GM18519 (cell line): Measurements from ENCODE around the gene LPAR5.
"Not testable (repeated sequence)": the region's sequence is repeated elsewhere in the genome, so short reads cannot be mapped to it uniquely, and the experiment has no call there.

Experiments
- ATAC-seq: cut with Tn5 transposase; IDR thresholded peaks from one replicate; pipeline ENCODE4 v1.9.1; 2021; ENCODE audit warnings: mild to moderate bottlenecking, moderate library complexity; ENCODE audit not compliant: unreplicated experiment, low FRiP score

The LPAR5 gene

GRCh38 chr12:6608592-6609281 is 27.0 kb downstream of the LPAR5 start:
- ATAC-seq = no peak

- no peak for ATAC-seq
These were observed 27.8 kb downstream of the LPAR5 start for GRCh38 chr12:6607751-6608591.

DNA sequence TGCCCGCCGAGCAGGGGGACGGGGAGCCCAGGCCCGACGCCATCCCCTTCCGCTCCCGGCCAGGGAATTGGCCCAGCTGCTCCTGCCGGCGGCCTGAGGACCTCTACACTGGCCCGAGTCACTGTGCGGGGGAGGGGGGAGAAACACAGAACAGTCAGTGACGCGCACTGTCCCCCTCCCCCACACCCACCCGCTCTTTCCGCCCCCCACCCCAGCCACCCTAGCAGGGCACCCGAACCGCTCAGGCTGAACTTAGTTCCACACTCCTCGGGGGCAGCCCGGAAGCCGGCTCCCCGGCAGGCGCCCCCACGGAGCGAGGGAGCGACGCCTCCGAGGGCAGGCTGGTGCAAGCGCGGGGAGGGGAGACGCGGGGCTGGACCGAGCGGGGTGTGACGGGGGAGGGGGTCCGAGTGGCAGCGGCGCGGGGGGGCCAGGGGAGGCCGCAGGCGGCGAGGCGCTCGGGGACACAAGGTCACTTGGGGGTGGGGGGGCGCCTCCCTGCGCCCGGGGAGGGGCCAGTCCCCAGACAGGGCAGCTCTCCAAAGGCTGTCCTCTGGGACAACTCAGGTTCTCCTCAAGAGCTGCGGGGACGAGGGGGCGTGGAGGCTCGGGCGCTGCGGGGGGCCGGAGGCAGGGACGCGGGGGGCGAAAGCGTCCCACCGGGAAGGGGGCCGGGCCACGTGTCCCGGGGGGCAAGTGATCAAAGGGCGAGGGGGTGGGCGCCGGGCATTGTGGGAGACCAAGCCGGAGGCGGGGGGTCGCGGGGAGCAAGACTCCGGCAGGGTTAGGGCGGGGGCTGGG is 29.2 kb downstream of the LPAR5 start:
- ATAC-seq = no peak

GRCh38 chr12:6605421-6606330 is 30.1 kb downstream of the LPAR5 start:
- no peak for ATAC-seq

- no peak for ATAC-seq
These were observed 31.3 kb downstream of the LPAR5 start for GRCh38 chr12:6604259-6605029.

DNA sequence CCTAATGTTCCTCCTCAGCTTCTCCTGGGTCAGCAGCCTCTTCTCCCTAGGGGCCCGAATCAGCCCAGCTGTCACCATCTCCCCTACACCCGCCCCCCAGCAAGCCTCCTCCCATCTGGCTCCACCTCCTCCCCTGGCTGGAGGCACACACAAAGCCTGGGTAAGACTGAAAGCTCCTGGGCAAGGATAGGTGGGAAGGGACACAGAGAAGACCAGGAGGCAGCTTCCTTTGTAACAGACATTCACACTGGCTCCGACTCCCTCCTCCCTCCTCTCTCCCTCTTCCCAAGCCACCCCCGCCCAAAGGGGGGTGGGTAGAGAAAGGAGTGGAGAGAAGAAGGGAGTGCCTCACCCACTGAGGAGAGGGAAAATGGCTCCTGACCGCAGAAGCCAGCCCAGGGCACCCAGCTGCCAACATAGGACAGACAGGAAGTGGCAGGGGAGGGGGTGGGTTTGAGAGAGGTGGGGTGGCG is 32.6 kb downstream of the LPAR5 start:
- ATAC-seq = no peak

DNA sequence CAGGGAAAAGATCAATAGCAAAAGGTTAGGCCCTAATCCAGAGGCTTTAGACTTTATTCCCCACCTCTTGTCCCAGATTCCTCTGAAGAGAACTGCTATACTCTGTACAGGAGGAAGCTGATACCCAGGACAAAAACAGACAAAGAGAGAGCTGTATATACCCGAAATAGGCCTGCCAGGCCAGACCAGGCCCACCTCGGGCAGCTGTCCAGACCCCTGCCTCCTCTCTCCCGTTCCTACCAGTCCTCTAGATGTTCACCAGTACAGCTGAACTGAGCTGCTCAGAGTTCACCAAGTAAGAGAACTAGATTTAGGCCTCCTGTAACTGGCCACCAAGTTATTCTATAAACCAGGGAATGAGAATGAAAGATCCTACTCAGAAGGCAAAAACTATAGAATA is 33.2 kb downstream of the LPAR5 start:
- ATAC-seq = no peak

DNA sequence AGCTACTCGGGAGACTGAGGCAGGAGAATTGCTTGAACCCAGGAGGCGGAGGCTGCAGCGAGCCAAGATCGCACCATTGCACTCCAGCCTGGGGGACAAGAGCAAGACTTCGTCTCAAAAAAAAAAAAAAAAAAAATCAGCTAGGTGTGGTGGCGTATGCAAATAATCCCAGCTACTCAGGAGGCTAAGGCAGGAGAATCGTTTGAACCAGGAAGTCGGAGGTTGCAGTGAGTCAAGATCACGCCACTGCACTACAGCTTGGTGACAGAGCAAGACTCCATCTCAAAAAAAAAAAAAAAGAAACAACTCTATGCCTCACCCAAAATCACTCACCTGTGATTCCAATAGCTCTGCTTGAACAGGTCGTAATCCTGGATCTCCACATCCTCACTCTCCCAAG is 40.1 kb downstream of the LPAR5 start:
- ATAC-seq = not testable (repeated sequence)

- ATAC-seq = no peak
These were observed 43.7 kb downstream of the LPAR5 start for GRCh38 chr12:6592087-6592486.

DNA sequence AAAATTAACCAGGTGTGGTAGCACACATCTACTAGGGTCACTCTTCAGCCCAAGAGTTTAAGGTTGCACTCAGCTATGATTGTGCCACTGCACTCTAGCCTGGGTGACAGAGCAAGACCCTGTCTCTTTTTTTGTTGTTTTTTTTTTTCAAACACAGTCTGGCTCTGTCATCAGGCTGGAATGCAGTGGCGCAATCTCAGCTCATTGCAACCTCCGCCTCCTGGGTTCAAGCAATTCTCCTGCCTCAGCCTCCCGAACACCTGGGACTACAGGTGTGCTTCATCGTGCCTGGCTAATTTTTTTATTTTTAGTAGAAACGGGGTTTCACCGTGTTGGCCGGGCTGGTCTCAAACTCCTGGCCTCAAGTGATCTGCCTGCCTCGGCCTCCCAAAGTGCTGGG is 49.2 kb downstream of the LPAR5 start:
- not testable (repeated sequence) for ATAC-seq

- no peak for ATAC-seq
These were observed 51.5 kb downstream of the LPAR5 start for GRCh38 chr12:6584293-6584692.

- ATAC-seq = no peak
These were observed 52.8 kb downstream of the LPAR5 start for GRCh38 chr12:6582959-6583358.

GRCh38 chr12:6582196-6582595 is 53.6 kb downstream of the LPAR5 start:
- no peak for ATAC-seq

GRCh38 chr12:6575648-6576047 is 60.1 kb downstream of the LPAR5 start:
- ATAC-seq = no peak

- no peak for ATAC-seq
These were observed 61.0 kb downstream of the LPAR5 start for GRCh38 chr12:6574576-6575295.

- ATAC-seq = no peak
These were observed 62.8 kb downstream of the LPAR5 start for GRCh38 chr12:6573001-6573400.

DNA sequence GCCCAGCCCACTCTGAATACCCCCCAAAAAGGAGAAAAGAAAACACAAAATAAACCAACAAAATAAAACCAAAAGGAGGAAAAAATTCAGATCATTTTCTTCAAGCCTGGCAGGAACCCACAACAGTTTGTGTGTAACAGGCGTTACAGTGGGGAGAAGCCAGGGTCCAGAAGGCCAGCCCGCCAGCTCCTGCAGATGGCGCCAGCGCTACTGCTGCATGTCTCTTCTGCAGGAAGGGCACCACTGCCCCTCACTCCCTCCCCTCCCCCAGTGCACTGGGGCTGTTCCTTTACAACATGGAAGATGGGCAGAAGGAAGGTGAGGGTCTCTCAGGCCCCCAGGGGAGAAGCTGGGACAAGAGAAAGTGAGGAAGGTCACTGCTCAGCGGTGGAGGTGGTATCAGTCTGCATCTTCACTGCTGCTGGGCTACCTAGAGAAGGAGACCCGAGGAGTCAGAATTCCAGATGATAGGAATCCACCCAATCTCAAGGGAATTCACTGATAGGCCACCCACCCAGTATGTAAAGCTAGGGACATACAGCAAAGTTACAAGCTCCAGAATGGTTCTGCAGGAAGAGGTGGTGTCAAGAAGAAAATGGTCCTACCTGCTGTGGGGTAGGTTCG is 65.4 kb downstream of the LPAR5 start:
- ATAC-seq = no peak

DNA sequence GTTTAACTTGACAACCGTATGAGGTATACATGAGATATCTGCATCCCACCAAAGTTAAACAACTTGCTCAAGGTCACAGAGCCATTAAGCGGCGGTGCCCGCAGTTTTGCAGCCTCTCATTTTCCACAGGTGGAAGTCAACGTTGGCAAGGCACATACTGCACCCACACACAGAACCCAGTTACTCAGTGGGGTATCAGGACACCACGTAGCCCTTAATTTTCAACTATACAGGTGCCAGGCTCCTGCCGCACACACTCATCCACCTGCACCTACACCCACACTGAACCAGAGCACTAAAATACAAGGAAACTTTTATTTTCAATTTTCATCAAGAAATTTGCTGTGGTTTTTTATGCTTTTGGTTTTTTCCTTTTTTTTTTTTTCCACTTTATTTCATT is 66.0 kb downstream of the LPAR5 start:
- no peak for ATAC-seq
